H1 (cell line): ENCODE data around the gene PSMC3IP. TPM values are rescaled to one million over a fixed set of nuclear protein-coding genes. Genes with fewer than 3 reads are reported as not detected.

Experiments
- CTCF ChIP-seq, 3 experiments: IDR thresholded peaks; 1 replicate in 2 of 3; 2 replicates in 1 of 3; pipeline versions ENCODE4 v1.5.1 to v1.6.1; 2011; ENCODE audit warnings: low read length in 3 of 3, mild to moderate bottlenecking in 3 of 3, inconsistent platforms in 2 of 3, low read depth in 1 of 3, moderate library complexity in 1 of 3; ENCODE audit not compliant: insufficient read depth in 1 of 3; ENCODE audit errors: control extremely low read depth in 1 of 3
- E2F6 ChIP-seq: IDR thresholded peaks from 2 replicates; pipeline ENCODE4 v1.6.1; 2012; ENCODE audit warnings: inconsistent platforms
- EGR1 ChIP-seq: IDR thresholded peaks from 2 replicates; pipeline ENCODE4 v1.6.1; 2011; ENCODE audit warnings: low read depth, low read length, borderline replicate concordance
- KDM4A ChIP-seq: IDR thresholded peaks from one replicate; pipeline ENCODE4 v1.7.1; 2012; ENCODE audit warnings: low read depth, mild to moderate bottlenecking, moderate library complexity, low read length, inconsistent platforms; ENCODE audit not compliant: severe bottlenecking
- polyA plus RNA-seq, 7 experiments: library from polyadenylated mRNA; depleted of rRNA in 3 of 7; stranded (reverse) in 5 of 7; unstranded in 2 of 7; fragments of >200 nt in 5 of 7; fragments of 200-250 nt in 2 of 7; gene quantifications; 1 replicate in 5 of 7; 2 replicates in 1 of 7; 4 replicates in 1 of 7; pipeline versions ENCODE4 v1.2.1 to v1.2.3, GENCODE V29; 2011 to 2013; ENCODE audit warnings: missing spikeins in 2 of 7, mixed read lengths in 2 of 7
- total RNA-seq: library from RNA; stranded (reverse); fragmentation: NEBNext Ultra II Directional; extraction: Animal tissue kit (Norgen Biotek cat#: 25700); gene quantifications from 2 replicates; pipeline ENCODE4 v1.2.1, GENCODE V29; 2021

The PSMC3IP gene
- total and polyA plus RNA-seq, 2 of the 8 experiments (the other 6 are each of a cell fraction or from before 2014, with no cell fraction given), result 11.5 to 21.9 TPM

- TF ChIP-seq KDM4A (peak; percentile 34), E2F6 (peak; percentile 49; the same call in 1 of the 2 replicates), CTCF (IDR thresholded peaks at IDR 0.05; ENCODE audit: control extremely low read depth in 1 of 3, insufficient read depth in 1 of 3, low read depth in 1 of 3, low read length in 3 of 3) (peak in 1 of 3 experiments; percentile 12; a peak in 1 of 4 replicates), EGR1 (no peak)
These were observed 31.8 kb upstream of the PSMC3IP start, which contains the start of the genes RETREG3 and TUBG1 (continued) for GRCh38 chr17:42609182-42609813.
